K562 (cell line): ENCODE measurements around the gene RANBP3. TPM values are rescaled to one million over a fixed set of nuclear protein-coding genes. Genes with fewer than 3 reads are reported as not detected.
A peak's percentile ranks its signal among the peaks of the same experiment; 100 is the strongest.

Experiments
- BCLAF1 ChIP-seq, 2 experiments: fragments of 450-650 bp in 1 of 2; IDR thresholded peaks; 2 replicates each; pipeline ENCODE4 v1.6.1; 2011 to 2017; ENCODE audit warnings: low read depth in 2 of 2, antibody characterized with exemption in 1 of 2, borderline replicate concordance in 1 of 2, low read length in 1 of 2, mild to moderate bottlenecking in 1 of 2, mixed read lengths in 1 of 2; ENCODE audit not compliant: control insufficient read depth in 1 of 2
- BRCA1 ChIP-seq, 2 experiments: fragments of 450-650 bp in 1 of 2; sonication (generic) in 1 of 2; formaldehyde crosslinking in 1 of 2; IDR thresholded peaks; 2 replicates each; pipeline versions ENCODE4 v1.5.0 to v1.6.1; 2017 to 2020; ENCODE audit warnings: mild to moderate bottlenecking in 1 of 2, missing genetic modification reagents in 1 of 2
- CBFA2T3 ChIP-seq: fragments of 450-650 bp; IDR thresholded peaks from 2 replicates; pipeline ENCODE4 v1.6.1; 2017
- CCNT2 ChIP-seq: IDR thresholded peaks from 2 replicates; pipeline ENCODE4 v1.6.1; 2011; ENCODE audit warnings: borderline replicate concordance, low read depth, mild to moderate bottlenecking, moderate library complexity, mixed read lengths, low read length; ENCODE audit not compliant: insufficient read length; ENCODE audit errors: extremely low read depth
- CHD2 ChIP-seq: IDR thresholded peaks from 2 replicates; pipeline ENCODE4 v1.6.1; 2011; ENCODE audit warnings: low read depth, low read length
- CREBBP ChIP-seq: IDR thresholded peaks from one replicate; pipeline ENCODE4 v1.6.1; 2012; ENCODE audit warnings: low read depth, mild to moderate bottlenecking, control low read depth, inconsistent platforms, low read length
- FOXK2 ChIP-seq, 2 experiments: fragments of 450-650 bp; IDR thresholded peaks in 1 of 2; conservative IDR thresholded peaks in 1 of 2; 2 replicates each; pipeline ENCODE4 v1.6.1; 2016; ENCODE audit warnings: low read depth in 2 of 2, mild to moderate bottlenecking in 1 of 2
- GTF2A2 ChIP-seq: IDR thresholded peaks from 2 replicates; pipeline ENCODE4 v1.6.1; 2016; ENCODE audit warnings: mild to moderate bottlenecking, missing genetic modification characterization, missing compliant biosample characterization
- GTF2F1 ChIP-seq: IDR thresholded peaks from 2 replicates; pipeline ENCODE4 v1.6.1; 2011; ENCODE audit warnings: low read depth, low read length, improper control_type of control experiment
- HMG20B ChIP-seq: fragments of 250-450 bp; sonication (Bioruptor Pico); IDR thresholded peaks from 2 replicates; pipeline ENCODE4 v1.5.0; 2021; ENCODE audit warnings: mild to moderate bottlenecking
- L3MBTL2 ChIP-seq: fragments of 450-650 bp; IDR thresholded peaks from 2 replicates; pipeline ENCODE4 v1.6.1; 2016; ENCODE audit warnings: mild to moderate bottlenecking, moderate library complexity
- MYBL2 ChIP-seq, 2 experiments: fragments of 450-650 bp in 1 of 2; sonication (generic) in 1 of 2; formaldehyde crosslinking in 1 of 2; IDR thresholded peaks; 2 replicates each; pipeline versions ENCODE4 v1.6.1 to v1.8.1; 2017 to 2022; ENCODE audit warnings: borderline replicate concordance in 1 of 2, inconsistent platforms in 1 of 2, low read depth in 1 of 2, mild to moderate bottlenecking in 1 of 2, missing genetic modification reagents in 1 of 2, moderate library complexity in 1 of 2
- NFATC3 ChIP-seq: fragments of 450-650 bp; IDR thresholded peaks from 2 replicates; pipeline ENCODE4 v1.6.1; 2017; ENCODE audit warnings: mild to moderate bottlenecking
- PTRF ChIP-seq: fragments of 450-650 bp; IDR thresholded peaks from 2 replicates; pipeline ENCODE4 v1.6.1; 2016; ENCODE audit warnings: mild to moderate bottlenecking, missing genetic modification characterization, missing compliant biosample characterization
- SAFB ChIP-seq: fragments of 200-400 bp; formaldehyde crosslinking; IDR thresholded peaks from 2 replicates; pipeline ENCODE4 v1.6.1; 2017; ENCODE audit warnings: low read depth, low read length, borderline replicate concordance
- SRF ChIP-seq, 2 experiments: fragments of 250-450, 450-650 bp in 1 of 2; sonication (Bioruptor Pico) in 1 of 2; sonication (generic) in 1 of 2; formaldehyde crosslinking; IDR thresholded peaks; 2 replicates each; pipeline versions ENCODE4 v1.5.0 to v1.5.1; 2020 to 2022; ENCODE audit warnings: mild to moderate bottlenecking in 1 of 2, missing genetic modification reagents in 1 of 2
- STAT5A ChIP-seq: IDR thresholded peaks from 2 replicates; pipeline ENCODE4 v1.6.1; 2012; ENCODE audit warnings: low read length, inconsistent platforms, borderline replicate concordance
- ZNF280B ChIP-seq: fragments of 250-450 bp; sonication (Bioruptor Pico); IDR thresholded peaks from 2 replicates; pipeline ENCODE4 v1.5.1; 2021; ENCODE audit warnings: mild to moderate bottlenecking
- ZNF717 ChIP-seq: fragments of 250-450 bp; sonication (Bioruptor Pico); IDR thresholded peaks from 2 replicates; pipeline ENCODE4 v1.5.0; 2021
- ZNF77 ChIP-seq: fragments of 250-450 bp; sonication (Bioruptor Pico); IDR thresholded peaks from 2 replicates; pipeline ENCODE4 v1.5.0; 2020
- polyA plus RNA-seq, 8 experiments: library from polyadenylated mRNA; depleted of rRNA in 4 of 8; stranded (reverse) in 5 of 8; unstranded in 3 of 8; fragments of >200 nt; fragmentation: Nextera tagmentation in 2 of 8; fragmentation: Illumina TruSeq in 1 of 8; extraction: Ambion mirVana in 2 of 8; extraction: Trizol in 1 of 8; gene quantifications; 2 replicates each; pipeline versions ENCODE4 v1.2.1 to v1.2.3, GENCODE V29; 2011 to 2014; ENCODE audit warnings: inconsistent platforms in 1 of 8, missing spikeins in 1 of 8
- total RNA-seq, 7 experiments: library from RNA; depleted of rRNA in 6 of 7; stranded (reverse); fragments of >200 nt in 6 of 7; fragmentation: Illumina TruSeq in 2 of 7; extraction: Trizol in 2 of 7; gene quantifications; 2 replicates each; pipeline versions ENCODE4 v1.2.1 to v1.2.3, GENCODE V29; 2011 to 2021; ENCODE audit warnings: low replicate concordance in 1 of 7
- TF ChIP-seq, protein P1 (sequence below): fragments of 150-350 bp; conservative IDR thresholded peaks from 2 replicates; pipeline ENCODE4 v1.6.1; 2014; ENCODE audit warnings: low read length

Gene RANBP3
- total and polyA plus RNA-seq, 9 of the 15 experiments (the other 6 are each of a cell fraction or from before 2014, with no cell fraction given) = 0.90 to 95.1 (median 63.2) TPM

- TF ChIP-seq L3MBTL2 (no peak), NFATC3 (no peak), BCLAF1 (IDR thresholded peaks at IDR 0.05; ENCODE audit: borderline replicate concordance in 1 of 2, control insufficient read depth in 1 of 2, low read depth in 2 of 2, low read length in 1 of 2) (no peak), ZNF77 (CRISPR knock-in tag) (no peak), PTRF (no peak), SAFB (no peak), CBFA2T3 (peak; percentile 82), FOXK2 (conservative IDR thresholded peaks at IDR 0.05 in 1 of 2, IDR thresholded peaks at IDR 0.05 in 1 of 2; ENCODE audit: low read depth in 2 of 2) (no peak), GTF2F1 (no peak), ZNF717 (CRISPR knock-in tag) (no peak), CREBBP (no peak), HMG20B (CRISPR knock-in tag) (no peak), CHD2 (no peak), MYBL2 (IDR thresholded peaks at IDR 0.05; ENCODE audit: low read depth) (no peak), MYBL2 (CRISPR knock-in tag; IDR thresholded peaks at IDR 0.05; ENCODE audit: borderline replicate concordance) (no peak), SRF (CRISPR knock-in tag; IDR thresholded peaks at IDR 0.05) (no peak), GTF2A2 (tag) (no peak), ZNF280B (CRISPR knock-in tag) (no peak), STAT5A (no peak), BRCA1 (IDR thresholded peaks at IDR 0.05) (no peak), BRCA1 (CRISPR knock-in tag; IDR thresholded peaks at IDR 0.05) (no peak), CCNT2 (peak; percentile 61)
- TF ChIP-seq, protein P1, sequence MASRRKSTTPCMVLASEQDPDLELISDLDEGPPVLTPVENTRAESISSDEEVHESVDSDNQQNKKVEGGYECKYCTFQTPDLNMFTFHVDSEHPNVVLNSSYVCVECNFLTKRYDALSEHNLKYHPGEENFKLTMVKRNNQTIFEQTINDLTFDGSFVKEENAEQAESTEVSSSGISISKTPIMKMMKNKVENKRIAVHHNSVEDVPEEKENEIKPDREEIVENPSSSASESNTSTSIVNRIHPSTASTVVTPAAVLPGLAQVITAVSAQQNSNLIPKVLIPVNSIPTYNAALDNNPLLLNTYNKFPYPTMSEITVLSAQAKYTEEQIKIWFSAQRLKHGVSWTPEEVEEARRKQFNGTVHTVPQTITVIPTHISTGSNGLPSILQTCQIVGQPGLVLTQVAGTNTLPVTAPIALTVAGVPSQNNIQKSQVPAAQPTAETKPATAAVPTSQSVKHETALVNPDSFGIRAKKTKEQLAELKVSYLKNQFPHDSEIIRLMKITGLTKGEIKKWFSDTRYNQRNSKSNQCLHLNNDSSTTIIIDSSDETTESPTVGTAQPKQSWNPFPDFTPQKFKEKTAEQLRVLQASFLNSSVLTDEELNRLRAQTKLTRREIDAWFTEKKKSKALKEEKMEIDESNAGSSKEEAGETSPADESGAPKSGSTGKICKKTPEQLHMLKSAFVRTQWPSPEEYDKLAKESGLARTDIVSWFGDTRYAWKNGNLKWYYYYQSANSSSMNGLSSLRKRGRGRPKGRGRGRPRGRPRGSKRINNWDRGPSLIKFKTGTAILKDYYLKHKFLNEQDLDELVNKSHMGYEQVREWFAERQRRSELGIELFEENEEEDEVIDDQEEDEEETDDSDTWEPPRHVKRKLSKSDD = no peak
Observed at GRCh38 chr19:5893907-5894703, 83.8 kb downstream of the RANBP3 start (continued).
